Activated naive CD8-positive, alpha-beta T cell treated with anti-CD3 and anti-CD28 coated beads for 36 hours (primary cell): ENCODE data around the gene CTIF. TPM values are rescaled to one million over a fixed set of nuclear protein-coding genes. Genes with fewer than 3 reads are reported as not detected.
"Not testable (repeated sequence)": the region's sequence is repeated elsewhere in the genome, so short reads cannot be mapped to it uniquely, and the experiment has no call there.

ENCODE experiments used
- DNase-seq: peaks from one replicate; pipeline ENCODE4 v3.0.0; 2021
- H3K27ac Mint-ChIP-seq: one replicate; pipeline ENCODE4 v1.8.0; 2022; ENCODE audit warnings: mild to moderate bottlenecking, moderate library complexity, mixed read lengths
- H3K27me3 Mint-ChIP-seq: one replicate; pipeline ENCODE4 v1.8.0; 2022; ENCODE audit warnings: mild to moderate bottlenecking, mixed read lengths
- H3K36me3 Mint-ChIP-seq: one replicate; pipeline ENCODE4 v1.8.0; 2021; ENCODE audit warnings: mild to moderate bottlenecking, mixed read lengths
- H3K4me1 Mint-ChIP-seq: one replicate; pipeline ENCODE4 v1.8.0; 2021; ENCODE audit warnings: mixed read lengths
- H3K4me3 Mint-ChIP-seq: one replicate; pipeline ENCODE4 v1.8.0; 2022; ENCODE audit warnings: mild to moderate bottlenecking, moderate library complexity, mixed read lengths
- H3K9me3 Mint-ChIP-seq: one replicate; pipeline ENCODE4 v1.8.0; 2022; ENCODE audit warnings: mixed read lengths
- total RNA-seq, 2 experiments: library from RNA; stranded (reverse); gene quantifications; one replicate each; pipeline ENCODE4 v1.2.3, GENCODE V29; 2021

Gene CTIF
- total RNA-seq, 2 experiments from 2014 or later: 2.3 to 3.5 TPM

GRCh38 chr18:48711651-48712486 is 173.0 kb downstream of the CTIF start:
- DNase-seq: peak; percentile 7
- Mint-ChIP-seq H3K27ac (no peak overlapping the region), H3K9me3 (no peaks in the 10 kb centered on the region), H3K36me3 (no peaks in the 10 kb centered on the region), H3K4me1 (peaks cover 3% of the 10 kb centered on the region), H3K27me3 (no peaks in the 10 kb centered on the region), H3K4me3 (no peak overlapping the region)

GRCh38 chr18:48713309-48713708 is 174.5 kb downstream of the CTIF start:
- no peaks in the 10 kb centered on the region for H3K27me3 Mint-ChIP-seq
- H3K27ac Mint-ChIP-seq: no peak overlapping the region
- peaks cover 3% of the 10 kb centered on the region for H3K4me1 Mint-ChIP-seq
- no peak for DNase-seq
- no peaks in the 10 kb centered on the region for H3K9me3 Mint-ChIP-seq
- no peak overlapping the region for H3K4me3 Mint-ChIP-seq
- no peaks in the 10 kb centered on the region for H3K36me3 Mint-ChIP-seq

- H3K36me3 Mint-ChIP-seq: no peaks in the 10 kb centered on the region
- no peaks in the 10 kb centered on the region for H3K9me3 Mint-ChIP-seq
- H3K27me3 Mint-ChIP-seq: no peaks in the 10 kb centered on the region
- no peak overlapping the region for H3K4me3 Mint-ChIP-seq
- H3K27ac Mint-ChIP-seq: no peak overlapping the region
- peaks cover 3% of the 10 kb centered on the region for H3K4me1 Mint-ChIP-seq
- DNase-seq: no peak
These were observed 176.0 kb downstream of the CTIF start for GRCh38 chr18:48714873-48715272.

GRCh38 chr18:48715711-48716361 is 177.0 kb downstream of the CTIF start:
- no peaks in the 10 kb centered on the region for H3K27me3 Mint-ChIP-seq
- DNase-seq: no peak
- no peak overlapping the region for H3K4me3 Mint-ChIP-seq
- H3K27ac Mint-ChIP-seq: no peak overlapping the region
- H3K36me3 Mint-ChIP-seq: no peaks in the 10 kb centered on the region
- peaks cover 3% of the 10 kb centered on the region for H3K4me1 Mint-ChIP-seq
- H3K9me3 Mint-ChIP-seq: no peaks in the 10 kb centered on the region

GRCh38 chr18:48717227-48717626 is 178.4 kb downstream of the CTIF start:
- H3K36me3 Mint-ChIP-seq, H3K27ac Mint-ChIP-seq, H3K4me1 Mint-ChIP-seq, H3K9me3 Mint-ChIP-seq, DNase-seq, H3K27me3 Mint-ChIP-seq, H3K4me3 Mint-ChIP-seq: not testable (repeated sequence)

GRCh38 chr18:48718251-48718959 is 179.6 kb downstream of the CTIF start:
- no peak overlapping the region for H3K27ac Mint-ChIP-seq
- no peaks in the 10 kb centered on the region for H3K36me3 Mint-ChIP-seq
- no peak for DNase-seq
- H3K27me3 Mint-ChIP-seq: no peaks in the 10 kb centered on the region
- no peak overlapping the region for H3K4me3 Mint-ChIP-seq
- H3K4me1 Mint-ChIP-seq: peaks cover 3% of the 10 kb centered on the region
- H3K9me3 Mint-ChIP-seq: no peaks in the 10 kb centered on the region

- no peak for DNase-seq
- Mint-ChIP-seq H3K36me3 (no peaks in the 10 kb centered on the region), H3K4me3 (no peak overlapping the region), H3K27me3 (no peaks in the 10 kb centered on the region), H3K9me3 (no peaks in the 10 kb centered on the region), H3K27ac (no peak overlapping the region), H3K4me1 (peaks cover 3% of the 10 kb centered on the region)
These were observed 180.6 kb downstream of the CTIF start for GRCh38 chr18:48719388-48719787.

GRCh38 chr18:48719974-48720654 is 181.3 kb downstream of the CTIF start:
- H3K27ac Mint-ChIP-seq: no peak overlapping the region
- no peak for DNase-seq
- no peaks in the 10 kb centered on the region for H3K9me3 Mint-ChIP-seq
- no peak overlapping the region for H3K4me3 Mint-ChIP-seq
- no peaks in the 10 kb centered on the region for H3K27me3 Mint-ChIP-seq
- peaks cover 3% of the 10 kb centered on the region for H3K4me1 Mint-ChIP-seq
- H3K36me3 Mint-ChIP-seq: no peaks in the 10 kb centered on the region

- Mint-ChIP-seq H3K27ac (no peak overlapping the region), H3K4me1 (peaks cover under 1% of the 10 kb centered on the region), H3K27me3 (no peaks in the 10 kb centered on the region), H3K9me3 (no peaks in the 10 kb centered on the region), H3K36me3 (no peaks in the 10 kb centered on the region), H3K4me3 (no peak overlapping the region)
- DNase-seq: no peak
These were observed 181.8 kb downstream of the CTIF start for GRCh38 chr18:48720655-48721025.

- no peak overlapping the region for H3K4me3 Mint-ChIP-seq
- no peak overlapping the region for H3K27ac Mint-ChIP-seq
- no peaks in the 10 kb centered on the region for H3K9me3 Mint-ChIP-seq
- no peaks in the 10 kb centered on the region for H3K4me1 Mint-ChIP-seq
- no peaks in the 10 kb centered on the region for H3K36me3 Mint-ChIP-seq
- no peak for DNase-seq
- H3K27me3 Mint-ChIP-seq: no peaks in the 10 kb centered on the region
These were observed 182.5 kb downstream of the CTIF start for GRCh38 chr18:48721312-48721711.

GRCh38 chr18:48723016-48723415 is 184.2 kb downstream of the CTIF start:
- DNase-seq: no peak
- no peaks in the 10 kb centered on the region for H3K36me3 Mint-ChIP-seq
- H3K27ac Mint-ChIP-seq: no peak overlapping the region
- no peaks in the 10 kb centered on the region for H3K27me3 Mint-ChIP-seq
- no peak overlapping the region for H3K4me3 Mint-ChIP-seq
- no peaks in the 10 kb centered on the region for H3K4me1 Mint-ChIP-seq
- H3K9me3 Mint-ChIP-seq: no peaks in the 10 kb centered on the region

- Mint-ChIP-seq H3K4me3 (no peak overlapping the region), H3K27ac (no peak overlapping the region), H3K9me3 (no peaks in the 10 kb centered on the region), H3K36me3 (no peaks in the 10 kb centered on the region), H3K4me1 (no peaks in the 10 kb centered on the region), H3K27me3 (no peaks in the 10 kb centered on the region)
- DNase-seq: no peak
These were observed 185.0 kb downstream of the CTIF start for GRCh38 chr18:48723837-48724236.

- no peak overlapping the region for H3K27ac Mint-ChIP-seq
- H3K4me3 Mint-ChIP-seq: no peak overlapping the region
- no peaks in the 10 kb centered on the region for H3K36me3 Mint-ChIP-seq
- no peaks in the 10 kb centered on the region for H3K9me3 Mint-ChIP-seq
- DNase-seq: no peak
- no peaks in the 10 kb centered on the region for H3K27me3 Mint-ChIP-seq
- no peaks in the 10 kb centered on the region for H3K4me1 Mint-ChIP-seq
These were observed 185.6 kb downstream of the CTIF start for GRCh38 chr18:48724442-48724841.

GRCh38 chr18:48724939-48725338 is 186.1 kb downstream of the CTIF start:
- H3K4me1 Mint-ChIP-seq: no peaks in the 10 kb centered on the region
- no peaks in the 10 kb centered on the region for H3K36me3 Mint-ChIP-seq
- no peak for DNase-seq
- H3K4me3 Mint-ChIP-seq: no peak overlapping the region
- H3K27me3 Mint-ChIP-seq: no peaks in the 10 kb centered on the region
- H3K9me3 Mint-ChIP-seq: no peaks in the 10 kb centered on the region
- H3K27ac Mint-ChIP-seq: no peak overlapping the region

- H3K36me3 Mint-ChIP-seq: no peaks in the 10 kb centered on the region
- H3K4me3 Mint-ChIP-seq: no peak overlapping the region
- no peaks in the 10 kb centered on the region for H3K4me1 Mint-ChIP-seq
- H3K27ac Mint-ChIP-seq: no peak overlapping the region
- H3K27me3 Mint-ChIP-seq: no peaks in the 10 kb centered on the region
- H3K9me3 Mint-ChIP-seq: no peaks in the 10 kb centered on the region
- no peak for DNase-seq
These were observed 186.7 kb downstream of the CTIF start for GRCh38 chr18:48725562-48725961.
